ENCODE results near the gene ZNF740. TPM values are rescaled to one million over a fixed set of nuclear protein-coding genes. Genes with fewer than 3 reads are reported as not detected.

ZNF740 gene
- total RNA-seq, 1 experiment from 2014 or later, result 35.8 TPM

- no peaks in the 10 kb centered on the region for H3K9me3 Mint-ChIP-seq (ENCODE audit: unreplicated experiment)
- CTCF ChIA-PET, result interaction anchor here (0.6 to 1.6 kb wide), 3 partner anchors 9 to 978 kb away, joined by 4 to 8 read pairs (median 6); no protein-coding TSS in a partner anchor
Observed at GRCh38 chr12:53241623-53242412, 61.3 kb downstream of the ZNF740 start.

GRCh38 chr12:53244337-53244736 is 63.8 kb downstream of the ZNF740 start:
- ChIA-PET CTCF (interaction anchor here (0.5 to 2.1 kb wide), 2 partner anchors 30 to 774 kb away, joined by 4 to 9 read pairs; no protein-coding TSS in a partner anchor), POLR2A (no interaction called here)
- Histone ChIP-seq H3K4me1 (no peaks in the 10 kb centered on the region), H3K27me3 (replicated peaks; ENCODE audit: control insufficient read depth, insufficient read depth, low read length) (no peaks in the 10 kb centered on the region), H3K4me3 (ENCODE audit: low read depth, low read length) (no peak overlapping the region), H3K36me3 (ENCODE audit: control insufficient read depth, insufficient read depth, low read length) (no peaks in the 10 kb centered on the region), H3K9me3 (no peaks in the 10 kb centered on the region)
- Mint-ChIP-seq H3K27ac (ENCODE audit: unreplicated experiment) (no peak overlapping the region), H3K4me1 (ENCODE audit: low read depth, unreplicated experiment) (peaks cover 17% of the 10 kb centered on the region), H3K27me3 (ENCODE audit: insufficient read depth, unreplicated experiment) (peaks cover 3% of the 10 kb centered on the region), H3K9me3 (ENCODE audit: unreplicated experiment) (no peaks in the 10 kb centered on the region), H3K36me3 (ENCODE audit: insufficient read depth, unreplicated experiment) (no peaks in the 10 kb centered on the region), H3K4me3 (ENCODE audit: unreplicated experiment) (peak overlapping the region; percentile 49)
- intact Hi-C loops (cut with micrococcal nuclease; ENCODE audit: unreplicated experiment), result no loop called here
- no peak for DNase-seq
- TF ChIP-seq CTCF (IDR thresholded peaks at IDR 0.05; ENCODE audit: insufficient read depth in 1 of 2, low read depth in 1 of 2, low read length in 1 of 2, severe bottlenecking in 1 of 2, unreplicated experiment in 1 of 2), result no peak
- no TSS peak for BruUV-seq (replicated peaks)

More at GRCh38 chr12:53241623-53242412, 61.3 kb downstream of the ZNF740 start:
- TF ChIP-seq CTCF (IDR thresholded peaks at IDR 0.05; ENCODE audit: insufficient read depth in 1 of 2, low read depth in 1 of 2, low read length in 1 of 2, severe bottlenecking in 1 of 2, unreplicated experiment in 1 of 2), result no peak
- no peak overlapping the region for H3K4me3 Mint-ChIP-seq (ENCODE audit: unreplicated experiment)
- no TSS peak for BruUV-seq (replicated peaks)
- no peak for DNase-seq
- H3K36me3 ChIP-seq (ENCODE audit: control insufficient read depth, insufficient read depth, low read length), result no peaks in the 10 kb centered on the region
- H3K9me3 ChIP-seq, result no peaks in the 10 kb centered on the region
- H3K4me1 Mint-ChIP-seq (ENCODE audit: low read depth, unreplicated experiment), result peaks cover 17% of the 10 kb centered on the region
- H3K27me3 ChIP-seq (replicated peaks; ENCODE audit: control insufficient read depth, insufficient read depth, low read length), result no peaks in the 10 kb centered on the region
- H3K4me1 ChIP-seq, result no peaks in the 10 kb centered on the region
- H3K27me3 Mint-ChIP-seq (ENCODE audit: insufficient read depth, unreplicated experiment), result peaks cover 3% of the 10 kb centered on the region
- no peak overlapping the region for H3K27ac Mint-ChIP-seq (ENCODE audit: unreplicated experiment)
- no peak overlapping the region for H3K4me3 ChIP-seq (ENCODE audit: low read depth, low read length)
- POLR2A ChIA-PET, result no interaction called here
- H3K36me3 Mint-ChIP-seq (ENCODE audit: insufficient read depth, unreplicated experiment), result no peaks in the 10 kb centered on the region
- intact Hi-C loops (cut with micrococcal nuclease; ENCODE audit: unreplicated experiment), result no loop called here

Other genes with a start within 250 kb of the ZNF740 start
- gene KRT18, start 231.6 kb upstream of the ZNF740 start, total RNA-seq (2022), result 2,564 and 2,674 TPM in 2 replicates
- 445 and 452 TPM in 2 replicates for gene EIF4B, start 174.3 kb upstream of the ZNF740 start, total RNA-seq (2022)
- gene TNS2, start 130.7 kb upstream of the ZNF740 start, total RNA-seq (2022), result 2.4 and 4.4 TPM in 2 replicates
- 8.2 and 8.8 TPM in 2 replicates for gene SPRYD3, start 101.3 kb upstream of the ZNF740 start, total RNA-seq (2022)
- gene IGFBP6, start 83.1 kb upstream of the ZNF740 start, total RNA-seq (2022), result 34.7 and 43.3 TPM in 2 replicates
- 6.5 and 9.7 TPM in 2 replicates for gene SOAT2, start 77.2 kb upstream of the ZNF740 start, total RNA-seq (2022)
- 20.1 and 23.0 TPM in 2 replicates for gene CSAD, start 203 bp downstream of the ZNF740 start, total RNA-seq (2022)
- gene ITGB7, start 26.5 kb downstream of the ZNF740 start, total RNA-seq (2022), result 1.1 TPM in 2 replicates
- gene RARG, start 51.5 kb downstream of the ZNF740 start, total RNA-seq (2022), result 11.8 and 12.9 TPM in 2 replicates
- 32.3 and 34.9 TPM in 2 replicates for gene ESPL1, start 87.6 kb downstream of the ZNF740 start, total RNA-seq (2022)
- 251 and 264 TPM in 2 replicates for gene PFDN5, start 114.8 kb downstream of the ZNF740 start, total RNA-seq (2022)
- 56.3 and 59.8 TPM in 2 replicates for gene MYG1, start 119.0 kb downstream of the ZNF740 start, total RNA-seq (2022)
- 63.8 and 67.2 TPM in 2 replicates for gene AAAS, start 140.9 kb downstream of the ZNF740 start, total RNA-seq (2022)
- gene SP7, start 155.6 kb downstream of the ZNF740 start, total RNA-seq (2022), result not detected in 2 replicates
- gene SP1, start 199.5 kb downstream of the ZNF740 start, total RNA-seq (2022), result 78.1 and 83.3 TPM in 2 replicates
- gene AMHR2, start 243.1 kb downstream of the ZNF740 start, total RNA-seq (2022), result 0.28 and 0.48 TPM in 2 replicates